ENCODE measurements around the gene KIR3DL3.
"Not testable (repeated sequence)": the region's sequence is repeated elsewhere in the genome, so short reads cannot be mapped to it uniquely, and the experiment has no call there.

KIR3DL3 gene

GRCh38 chr19:54771018-54771960 lies 47.0 kb downstream of the KIR3DL3 start:
- DNase-seq; in situ Hi-C loops (cut with HindIII; ENCODE audit: low pct_ligation_motif_present, low pct_unique_long_range_greater_than_20kb, low sequenced_read_pairs): not testable (repeated sequence)

- DNase-seq; in situ Hi-C loops (cut with HindIII; ENCODE audit: low pct_ligation_motif_present, low pct_unique_long_range_greater_than_20kb, low sequenced_read_pairs): not testable (repeated sequence)
These were observed 48.4 kb downstream of the KIR3DL3 start for GRCh38 chr19:54772666-54773065.

- DNase-seq; in situ Hi-C loops (cut with HindIII; ENCODE audit: low pct_ligation_motif_present, low pct_unique_long_range_greater_than_20kb, low sequenced_read_pairs): not testable (repeated sequence)
These were observed 51.0 kb downstream of the KIR3DL3 start for GRCh38 chr19:54775095-54775815.

- in situ Hi-C loops (cut with HindIII; ENCODE audit: low pct_ligation_motif_present, low pct_unique_long_range_greater_than_20kb, low sequenced_read_pairs); DNase-seq: not testable (repeated sequence)
These were observed 51.6 kb downstream of the KIR3DL3 start for GRCh38 chr19:54775830-54776229.

- in situ Hi-C loops (cut with HindIII; ENCODE audit: low pct_ligation_motif_present, low pct_unique_long_range_greater_than_20kb, low sequenced_read_pairs); DNase-seq: not testable (repeated sequence)
These were observed 53.6 kb downstream of the KIR3DL3 start for GRCh38 chr19:54777851-54778250.

GRCh38 chr19:54778896-54779295 lies 54.7 kb downstream of the KIR3DL3 start:
- in situ Hi-C loops (cut with HindIII; ENCODE audit: low pct_ligation_motif_present, low pct_unique_long_range_greater_than_20kb, low sequenced_read_pairs); DNase-seq: not testable (repeated sequence)

GRCh38 chr19:54782916-54783315 lies 58.7 kb downstream of the KIR3DL3 start:
- in situ Hi-C loops (cut with HindIII; ENCODE audit: low pct_ligation_motif_present, low pct_unique_long_range_greater_than_20kb, low sequenced_read_pairs); DNase-seq: not testable (repeated sequence)

Measured in ACHN (cell line).